Hematopoietic multipotent progenitor cell treated with erythropoietin and hydrocortisone succinate and interleukin-3 and kit ligand, for 8 days (in vitro differentiated cells): ENCODE data around the gene OPRL1.
"Not testable (repeated sequence)": the region's sequence is repeated elsewhere in the genome, so short reads cannot be mapped to it uniquely, and the experiment has no call there.

Experiments
- DNase-seq: peaks from one replicate; pipeline ENCODE4 v3.0.0-alpha.2; 2015

The OPRL1 gene

DNA sequence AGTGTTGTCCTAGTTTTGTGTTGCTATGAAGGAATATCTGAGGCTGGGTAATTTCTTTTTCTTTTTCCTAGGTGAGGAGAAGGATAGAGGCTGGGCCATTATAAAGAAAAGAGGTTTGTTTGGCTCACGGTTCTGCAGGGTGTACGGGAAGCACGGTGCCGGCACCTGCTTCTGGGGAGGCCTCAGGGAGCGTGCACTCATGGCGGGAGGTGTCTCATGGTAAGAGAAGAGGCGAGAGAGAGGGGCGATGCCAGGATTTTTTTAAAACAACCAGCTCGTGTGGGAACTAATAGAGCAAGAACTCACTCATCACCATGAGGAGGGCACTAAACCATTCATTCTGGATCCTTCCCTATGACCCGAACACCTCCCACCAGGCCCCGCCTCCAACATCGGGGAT lies 41.7 kb downstream of the OPRL1 start:
- no peak for DNase-seq

DNA sequence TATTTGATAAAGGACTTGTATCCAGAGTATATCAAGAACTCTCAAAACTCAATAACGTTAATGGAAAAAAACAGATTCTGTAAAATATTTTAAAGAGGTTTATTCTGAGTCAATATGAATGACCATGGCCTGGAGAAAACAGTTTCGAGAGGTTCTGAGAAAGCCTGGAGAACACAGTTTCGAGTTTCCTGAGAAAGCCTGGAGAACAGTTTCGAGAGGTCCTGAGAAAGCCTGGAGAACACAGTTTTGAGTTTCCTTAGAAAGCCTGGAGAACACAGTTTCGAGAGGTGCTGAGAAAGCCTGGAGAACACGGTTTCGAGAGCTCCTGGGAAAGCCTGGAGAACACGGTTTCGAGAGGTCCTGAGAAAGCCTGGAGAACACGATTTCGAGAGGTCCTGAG lies 43.0 kb downstream of the OPRL1 start:
- not testable (repeated sequence) for DNase-seq

DNA sequence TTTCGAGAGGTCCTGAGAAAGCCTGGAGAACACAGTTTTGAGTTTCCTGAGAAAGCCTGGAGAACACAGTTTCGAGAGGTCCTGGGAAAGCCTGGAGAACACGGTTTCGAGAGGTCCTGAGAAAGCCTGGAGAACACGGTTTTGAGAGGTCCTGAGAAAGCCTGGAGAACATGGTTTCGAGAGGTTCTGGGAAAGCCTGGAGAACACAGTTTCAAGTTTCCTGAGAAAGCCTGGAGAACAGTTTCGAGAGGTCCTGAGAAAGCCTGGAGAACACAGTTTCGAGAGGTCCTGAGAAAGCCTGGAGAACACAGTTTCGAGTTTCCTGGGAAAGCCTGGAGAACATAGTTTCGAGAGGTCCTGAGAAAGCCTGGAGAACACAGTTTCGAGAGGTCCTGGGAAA lies 43.6 kb downstream of the OPRL1 start:
- DNase-seq = not testable (repeated sequence)

DNA sequence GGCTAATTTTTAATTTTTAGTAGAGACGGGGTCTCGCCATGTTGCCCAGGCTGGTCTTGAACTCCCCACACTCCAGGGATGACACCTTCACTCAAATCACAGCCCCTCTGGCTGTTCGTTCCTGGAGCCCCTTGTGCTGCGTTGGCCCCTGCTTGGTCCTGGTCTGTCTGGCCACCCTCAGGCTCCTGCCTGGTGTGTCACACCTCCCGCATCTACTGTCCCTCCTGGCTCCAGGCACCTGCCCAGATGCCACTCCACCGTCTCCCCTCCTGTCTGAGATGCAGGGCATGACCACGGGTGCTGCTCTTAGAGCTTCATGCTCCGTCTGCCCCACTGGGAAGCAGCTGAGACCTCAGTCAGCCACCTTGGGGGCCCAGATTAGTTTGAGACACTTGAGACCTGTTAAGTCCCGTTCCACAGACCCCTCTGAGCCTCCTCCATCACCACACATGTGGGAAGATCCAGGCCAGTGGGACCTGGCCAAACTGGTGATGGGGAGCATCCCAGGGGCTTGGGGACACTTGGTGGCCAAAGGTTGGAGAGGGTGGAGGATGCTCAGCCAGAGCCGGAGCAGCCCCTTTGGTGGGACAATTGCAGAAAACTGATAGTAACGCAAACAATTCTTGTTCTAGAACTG lies 49.4 kb downstream of the OPRL1 start:
- DNase-seq = no peak

DNA sequence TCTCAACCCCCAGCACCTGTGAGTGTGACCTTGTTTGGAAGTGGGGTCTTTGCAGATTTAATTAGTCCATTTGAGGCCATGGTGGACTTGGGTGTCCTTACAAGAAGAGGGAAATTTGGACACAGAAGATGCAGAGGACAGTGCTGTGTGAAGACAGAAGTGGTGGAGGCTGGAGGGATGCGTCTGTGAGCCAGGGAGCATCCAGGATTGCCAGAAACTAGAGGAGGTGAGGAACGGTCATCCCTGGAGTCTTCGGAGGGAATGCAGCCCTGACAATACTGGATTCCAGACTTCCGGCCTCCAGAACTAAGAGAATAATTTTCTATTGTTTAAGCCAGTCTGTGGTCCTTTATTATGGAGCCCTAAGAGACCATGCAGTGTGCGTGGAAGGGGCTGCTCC lies 50.4 kb downstream of the OPRL1 start:
- no peak for DNase-seq

GRCh38 chr20:64130876-64131275 lies 51.0 kb downstream of the OPRL1 start:
- no peak for DNase-seq

DNA sequence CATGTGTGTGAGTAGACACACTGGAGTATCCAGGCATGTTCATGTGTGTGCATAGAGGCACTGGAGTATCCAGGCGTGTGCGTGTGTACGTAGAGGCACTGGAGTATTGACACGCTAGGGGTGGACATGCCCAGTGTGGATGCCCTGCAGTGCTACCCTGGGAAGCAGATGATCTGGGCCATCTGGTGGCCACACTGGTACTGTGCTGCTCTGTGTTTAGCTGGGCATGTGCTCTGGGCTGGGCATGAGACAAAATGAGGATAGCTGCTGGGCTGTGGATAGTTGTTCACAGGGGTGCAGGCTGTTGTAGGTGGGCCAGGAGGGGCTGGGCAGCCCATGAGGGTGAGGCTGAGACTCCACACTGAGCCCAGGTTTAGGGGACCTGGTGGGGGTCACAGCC lies 51.5 kb downstream of the OPRL1 start:
- peak; percentile 47 for DNase-seq

GRCh38 chr20:64133951-64134407 lies 54.1 kb downstream of the OPRL1 start:
- DNase-seq = peak; percentile 6

- not testable (repeated sequence) for DNase-seq
Measured at GRCh38 chr20:64134744-64135143, 54.9 kb downstream of the OPRL1 start.

DNA sequence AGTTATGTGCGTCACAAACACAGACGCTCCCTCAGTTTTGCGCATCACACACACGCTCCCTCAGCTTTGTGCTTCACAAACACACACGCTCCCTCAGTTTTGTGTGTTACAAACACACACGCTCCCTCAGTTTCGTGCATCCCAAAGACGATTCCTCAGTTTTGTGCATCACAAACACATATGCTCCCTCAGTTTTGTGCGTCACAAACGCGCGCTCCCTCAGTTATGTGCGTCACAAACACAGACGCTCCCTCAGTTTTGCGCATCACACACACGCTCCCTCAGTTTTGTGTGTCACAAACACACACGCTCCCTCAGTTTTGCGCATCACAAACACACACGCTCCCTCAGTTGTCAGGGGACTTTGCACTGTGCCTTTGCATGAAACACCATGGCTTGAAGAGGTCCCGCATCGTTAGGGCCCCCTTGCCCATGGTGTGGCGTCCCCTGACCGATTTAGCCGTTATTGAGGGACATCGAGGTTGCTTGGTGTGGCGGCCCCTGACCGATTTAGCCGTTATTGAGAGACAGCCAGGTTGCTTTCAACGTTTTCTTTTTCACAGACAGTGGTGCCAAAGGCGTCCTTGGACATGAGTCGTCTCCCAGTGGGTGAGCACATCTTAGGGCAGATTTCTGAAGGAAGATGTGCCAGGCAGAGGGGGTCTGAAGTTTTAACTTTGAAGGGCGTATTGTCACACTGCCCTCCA lies 56.3 kb downstream of the OPRL1 start:
- DNase-seq = no peak

GRCh38 chr20:64137598-64138031 lies 57.7 kb downstream of the OPRL1 start:
- no peak for DNase-seq

DNA sequence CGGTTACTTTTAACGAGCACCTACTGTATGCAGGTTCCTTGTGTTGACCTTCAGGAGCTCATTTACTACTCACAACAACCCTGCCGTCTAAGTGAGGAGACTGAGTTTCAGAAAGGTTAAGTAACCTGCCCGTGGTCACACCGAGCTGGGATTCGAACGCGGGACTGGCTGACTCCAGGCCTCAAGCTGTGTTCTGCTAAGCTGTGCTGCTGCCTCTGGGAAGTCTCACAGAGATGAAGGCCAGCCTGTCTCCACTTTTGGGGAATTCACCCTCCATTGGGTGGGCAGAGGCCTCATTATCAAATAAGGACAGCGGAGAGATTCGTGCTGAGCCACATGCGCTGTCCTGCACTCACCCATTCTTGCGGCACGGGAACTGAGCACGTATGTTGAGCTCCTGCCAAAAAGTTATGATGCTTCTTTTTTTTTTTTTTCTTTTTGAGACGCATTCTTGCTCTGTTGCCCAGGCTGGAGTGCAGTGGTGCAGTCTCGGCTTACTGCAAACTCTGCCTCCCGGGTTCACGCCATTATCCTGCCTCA lies 58.5 kb downstream of the OPRL1 start:
- DNase-seq = no peak

GRCh38 chr20:64139199-64140060 lies 59.5 kb downstream of the OPRL1 start:
- no peak for DNase-seq

DNA sequence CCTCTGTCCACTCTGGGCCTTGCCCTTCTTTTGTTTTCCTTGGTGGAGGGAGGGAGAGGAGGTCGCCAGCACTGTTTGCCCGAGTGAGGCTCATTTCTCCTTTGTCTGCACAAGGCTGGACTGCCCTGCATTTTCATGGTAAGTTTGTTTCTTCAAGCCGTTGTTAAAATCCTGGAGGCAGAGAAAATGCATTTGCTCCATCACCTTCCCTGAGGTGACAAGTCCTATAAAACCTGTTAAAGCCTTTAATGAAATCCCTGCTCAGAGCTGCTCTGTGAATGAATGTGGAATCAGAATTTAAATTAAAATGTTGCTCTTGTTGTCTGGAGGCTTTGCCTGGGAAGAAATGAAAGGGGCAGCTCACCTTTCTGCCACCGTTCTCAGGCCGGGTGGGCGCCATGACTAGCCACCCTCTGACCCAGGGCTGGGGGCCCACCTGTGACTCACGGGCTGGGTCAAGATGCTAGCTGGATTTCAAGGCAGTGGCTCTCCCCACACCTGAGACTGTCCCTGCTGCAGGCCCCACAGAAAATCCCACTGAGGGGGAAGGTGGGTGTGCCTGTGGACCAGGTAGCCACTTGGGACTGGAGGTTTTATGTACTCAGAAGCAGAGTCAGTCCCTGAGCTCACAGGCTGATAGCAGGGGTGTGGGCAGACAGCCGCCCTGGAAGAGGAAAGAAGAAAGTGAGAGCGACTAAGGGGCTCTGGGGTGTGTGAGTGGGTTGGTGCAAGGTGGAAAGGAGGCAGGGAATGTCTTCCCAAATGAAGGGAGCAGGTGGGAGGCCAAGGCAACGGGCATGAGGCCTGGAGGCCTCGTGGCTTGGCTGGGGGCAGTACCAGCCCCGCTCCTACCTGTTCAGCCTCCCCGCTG lies 60.4 kb downstream of the OPRL1 start:
- no peak for DNase-seq

DNA sequence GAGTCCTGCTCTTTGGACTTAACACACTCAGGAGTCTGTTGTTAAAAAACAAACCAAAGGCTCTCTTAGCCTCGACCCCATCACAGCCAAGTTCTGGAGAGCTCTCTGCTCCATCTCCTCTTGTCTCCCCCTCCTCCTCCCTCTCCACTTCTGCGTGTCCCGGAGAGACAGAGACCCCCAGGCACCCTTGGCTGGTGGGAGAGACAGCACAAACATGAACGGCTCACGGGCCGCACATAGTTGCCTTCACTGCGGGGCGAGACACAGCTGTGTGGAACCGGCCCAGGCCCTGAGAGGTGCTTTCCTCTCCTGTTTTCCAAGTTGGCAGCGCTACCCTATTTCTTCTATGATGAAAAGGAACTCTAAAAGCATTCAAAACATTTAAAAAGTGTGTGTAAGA lies 61.1 kb downstream of the OPRL1 start:
- no peak for DNase-seq

- no peak for DNase-seq
Measured at GRCh38 chr20:64142590-64142989, 62.7 kb downstream of the OPRL1 start.

- DNase-seq = no peak
Measured at GRCh38 chr20:64143018-64143801, 63.3 kb downstream of the OPRL1 start.

DNA sequence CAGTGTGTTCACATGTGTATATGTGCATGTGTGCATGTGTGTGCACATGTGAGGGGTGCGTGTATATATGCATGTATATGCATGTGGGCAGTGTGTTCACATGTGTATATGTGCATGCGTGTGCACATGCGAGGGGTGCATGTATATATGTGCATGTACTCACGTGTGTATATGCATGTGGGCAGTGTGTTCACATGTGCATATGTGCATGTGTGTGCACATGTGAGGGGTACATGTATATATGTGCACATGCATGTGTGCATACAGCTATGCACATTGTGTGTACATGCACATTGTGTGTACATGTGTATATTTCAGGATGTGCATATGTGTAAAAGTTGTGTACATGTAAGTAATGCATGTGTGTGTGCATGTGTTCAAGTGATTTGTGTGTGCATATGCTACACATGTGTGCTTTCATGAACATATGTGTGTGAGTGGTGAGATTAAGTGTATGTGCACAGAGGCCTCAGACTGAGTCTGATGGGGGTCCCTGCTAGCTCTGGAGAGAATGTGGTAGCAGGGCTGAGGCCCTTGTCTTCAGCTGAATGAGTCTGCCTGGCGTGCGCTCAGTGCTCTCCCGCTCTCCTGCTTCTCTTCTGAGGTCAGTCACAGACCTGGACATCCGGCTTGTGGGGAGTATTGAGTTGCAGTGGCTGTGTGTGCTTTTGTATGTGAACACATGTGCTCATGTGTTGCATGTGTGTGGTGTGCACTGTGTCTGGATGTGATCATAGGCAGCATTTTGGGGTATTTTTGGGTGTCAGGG lies 64.4 kb downstream of the OPRL1 start:
- no peak for DNase-seq

- no peak for DNase-seq
Measured at GRCh38 chr20:64145458-64146300, 65.8 kb downstream of the OPRL1 start.
